Progenitor cell of endocrine pancreas (in vitro differentiated cells): Measurements from ENCODE around the gene GRIK1. TPM values are rescaled to one million over a fixed set of nuclear protein-coding genes. Genes with fewer than 3 reads are reported as not detected.

ENCODE experiments used
- DNase-seq: peaks from one replicate; pipeline ENCODE4 v3.0.0; 2021; ENCODE audit warnings: low spot score; ENCODE audit not compliant: unreplicated experiment
- H3K27ac Mint-ChIP-seq: 2 replicates; pipeline ENCODE4 v1.8.0; 2021; ENCODE audit warnings: mild to moderate bottlenecking, moderate library complexity, mixed read lengths
- H3K27me3 Mint-ChIP-seq: 2 replicates; pipeline ENCODE4 v1.8.0; 2021; ENCODE audit warnings: mixed read lengths
- H3K36me3 Mint-ChIP-seq: 2 replicates; pipeline ENCODE4 v1.8.0; 2022; ENCODE audit warnings: mixed read lengths; ENCODE audit not compliant: insufficient read depth
- H3K4me1 Mint-ChIP-seq: 2 replicates; pipeline ENCODE4 v1.8.0; 2021; ENCODE audit warnings: low read depth, mixed read lengths
- H3K4me3 Mint-ChIP-seq: 2 replicates; pipeline ENCODE4 v1.8.0; 2021; ENCODE audit warnings: low read depth, mild to moderate bottlenecking, moderate library complexity, mixed read lengths
- H3K9me3 Mint-ChIP-seq: 2 replicates; pipeline ENCODE4 v1.8.0; 2021; ENCODE audit warnings: low read depth, mixed read lengths
- CTCF ChIP-seq: fragments of 200-600 bp; sonication (generic); IDR thresholded peaks from one replicate; pipeline ENCODE4 v1.5.0; 2021; ENCODE audit warnings: antibody characterized with exemption, mild to moderate bottlenecking; ENCODE audit not compliant: unreplicated experiment
- total RNA-seq: library from RNA; stranded (reverse); gene quantifications from 2 replicates; pipeline ENCODE4 v1.2.1, GENCODE V29; 2021

GRIK1 gene
- total RNA-seq, 1 donor from 2014 or later, result 0.26 TPM

DNA sequence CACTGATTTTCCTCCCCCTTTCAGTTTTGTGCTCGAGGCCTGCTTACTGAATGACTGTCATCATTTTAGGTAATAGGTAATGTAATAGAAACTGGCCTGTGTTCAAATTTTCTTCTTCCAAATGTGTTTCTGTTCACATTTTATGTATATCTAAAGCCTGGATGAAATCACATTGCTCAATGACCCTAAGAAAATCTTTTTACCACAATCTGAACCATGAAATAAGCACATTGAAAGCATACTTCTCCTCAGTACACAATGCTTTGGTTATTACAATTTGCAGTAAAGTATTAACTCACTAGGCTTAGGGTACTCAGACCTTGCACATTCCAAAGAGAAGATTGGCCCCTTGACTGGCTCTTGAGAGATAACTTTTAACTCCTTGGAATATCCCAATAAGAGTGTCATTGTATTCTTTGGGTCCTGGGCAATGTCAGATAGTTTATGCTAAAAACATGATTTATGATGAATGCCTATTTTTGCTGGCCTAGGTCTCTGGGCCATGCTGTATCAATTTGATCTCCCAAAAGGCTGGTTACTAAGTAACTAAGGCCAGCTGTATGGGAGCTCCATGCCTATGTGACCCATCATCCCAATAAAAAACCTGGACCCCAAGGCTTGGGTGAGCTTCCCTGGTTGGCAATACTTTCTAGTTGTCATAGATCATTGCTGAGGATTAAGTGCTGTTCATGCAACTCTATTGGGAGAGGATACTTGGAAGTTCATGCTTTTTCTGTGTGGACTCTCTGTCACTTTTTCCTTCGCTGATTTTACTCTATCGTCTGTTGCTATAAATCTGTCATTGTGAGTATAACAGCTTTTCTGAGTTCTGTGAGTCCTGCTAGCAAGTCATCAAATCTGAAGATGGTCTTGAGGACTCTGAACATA lies 293.9 kb downstream of the GRIK1 start:
- H3K4me1 Mint-ChIP-seq, result peaks cover 14% of the 10 kb centered on the region
- no peak overlapping the region for H3K27ac Mint-ChIP-seq
- DNase-seq, result no peak
- no peaks in the 10 kb centered on the region for H3K27me3 Mint-ChIP-seq
- no peaks in the 10 kb centered on the region for H3K9me3 Mint-ChIP-seq
- no peak for TF ChIP-seq CTCF
- no peak overlapping the region for H3K4me3 Mint-ChIP-seq
- H3K36me3 Mint-ChIP-seq, result no peaks in the 10 kb centered on the region

GRCh38 chr21:29643289-29643688 lies 296.5 kb downstream of the GRIK1 start:
- Mint-ChIP-seq H3K27ac (no peak overlapping the region), H3K36me3 (no peaks in the 10 kb centered on the region), H3K4me3 (no peak overlapping the region), H3K9me3 (no peaks in the 10 kb centered on the region), H3K4me1 (no peaks in the 10 kb centered on the region), H3K27me3 (no peaks in the 10 kb centered on the region)
- DNase-seq, result no peak
- TF ChIP-seq CTCF, result no peak

- no peaks in the 10 kb centered on the region for H3K27me3 Mint-ChIP-seq
- DNase-seq, result no peak
- H3K4me1 Mint-ChIP-seq, result no peaks in the 10 kb centered on the region
- no peaks in the 10 kb centered on the region for H3K36me3 Mint-ChIP-seq
- H3K9me3 Mint-ChIP-seq, result no peaks in the 10 kb centered on the region
- no peak overlapping the region for H3K4me3 Mint-ChIP-seq
- H3K27ac Mint-ChIP-seq, result no peak overlapping the region
- no peak for TF ChIP-seq CTCF
These were observed 297.1 kb downstream of the GRIK1 start for GRCh38 chr21:29642551-29643245.

- H3K4me1 Mint-ChIP-seq, result no peaks in the 10 kb centered on the region
- H3K9me3 Mint-ChIP-seq, result no peaks in the 10 kb centered on the region
- H3K36me3 Mint-ChIP-seq, result no peaks in the 10 kb centered on the region
- H3K27ac Mint-ChIP-seq, result no peak overlapping the region
- H3K4me3 Mint-ChIP-seq, result no peak overlapping the region
- no peaks in the 10 kb centered on the region for H3K27me3 Mint-ChIP-seq
- TF ChIP-seq CTCF, result no peak
- no peak for DNase-seq
These were observed 297.9 kb downstream of the GRIK1 start for GRCh38 chr21:29641635-29642550.
